HFFc6 (cell line): ENCODE data around the gene WFIKKN2. TPM values are rescaled to one million over a fixed set of nuclear protein-coding genes. Genes with fewer than 3 reads are reported as not detected.

Experiments
- DNase-seq: peaks from one replicate; pipeline ENCODE4 v3.0.0-alpha.2; 2018
- H3K27ac Mint-ChIP-seq: 2 replicates; pipeline ENCODE4 v1.8.0; 2020; ENCODE audit warnings: mild to moderate bottlenecking, mixed read lengths
- H3K27me3 Mint-ChIP-seq: 2 replicates; pipeline ENCODE4 v1.8.0; 2021; ENCODE audit warnings: mild to moderate bottlenecking, moderate library complexity, mixed read lengths; ENCODE audit not compliant: insufficient read depth
- H3K36me3 Mint-ChIP-seq: 2 replicates; pipeline ENCODE4 v1.8.0; 2021; ENCODE audit warnings: low read depth, mixed read lengths
- H3K4me1 Mint-ChIP-seq: 2 replicates; pipeline ENCODE4 v1.8.0; 2020; ENCODE audit warnings: low read depth, mixed read lengths
- H3K4me3 Mint-ChIP-seq: 2 replicates; pipeline ENCODE4 v1.8.0; 2020; ENCODE audit warnings: mild to moderate bottlenecking, moderate library complexity, mixed read lengths
- H3K9me3 Mint-ChIP-seq: 2 replicates; pipeline ENCODE4 v1.8.0; 2020; ENCODE audit warnings: mild to moderate bottlenecking, mixed read lengths
- long read RNA-seq: library from polyadenylated mRNA; unstranded; transcript quantifications from one replicate; pipeline ENCODE4 v2.0.0, GENCODE V29; 2019
- total RNA-seq, 6 experiments: library from RNA; stranded (reverse); fragmentation: NEBNext Ultra II Directional; extraction: Animal tissue kit (Norgen Biotek cat#: 25700); gene quantifications; 2 replicates in 1 of 6; 3 replicates in 5 of 6; pipeline ENCODE4 v1.2.3, GENCODE V29; 2021
- TF ChIP-seq, protein P1 (sequence below): fragments of 200-600 bp; sonication (generic); IDR thresholded peaks from 2 replicates; pipeline ENCODE4 v1.5.0; 2021; ENCODE audit warnings: antibody characterized with exemption, mild to moderate bottlenecking

Gene WFIKKN2
- under 1 TPM in 3 of 6 experiments, not detected in 3; 0.05 to 0.07 (median 0.05) TPM for total RNA-seq
- long read RNA-seq = 0 reads

- peak within 1 kb of the TSS; percentile 80 for H3K4me3 Mint-ChIP-seq
- peaks cover 9% of the 10 kb centered on the region for H3K4me1 Mint-ChIP-seq
- peak within 1 kb of the TSS; percentile 24; the same call in 1 of the 2 replicates for H3K27ac Mint-ChIP-seq
These were observed at the start of gene WFIKKN2 for GRCh38 chr17:50835301-50836234. Gene WFIKKN2 (plus strand): TSS chr17:50835586. CDS start chr17:50835938, 352 bp downstream.

DNA sequence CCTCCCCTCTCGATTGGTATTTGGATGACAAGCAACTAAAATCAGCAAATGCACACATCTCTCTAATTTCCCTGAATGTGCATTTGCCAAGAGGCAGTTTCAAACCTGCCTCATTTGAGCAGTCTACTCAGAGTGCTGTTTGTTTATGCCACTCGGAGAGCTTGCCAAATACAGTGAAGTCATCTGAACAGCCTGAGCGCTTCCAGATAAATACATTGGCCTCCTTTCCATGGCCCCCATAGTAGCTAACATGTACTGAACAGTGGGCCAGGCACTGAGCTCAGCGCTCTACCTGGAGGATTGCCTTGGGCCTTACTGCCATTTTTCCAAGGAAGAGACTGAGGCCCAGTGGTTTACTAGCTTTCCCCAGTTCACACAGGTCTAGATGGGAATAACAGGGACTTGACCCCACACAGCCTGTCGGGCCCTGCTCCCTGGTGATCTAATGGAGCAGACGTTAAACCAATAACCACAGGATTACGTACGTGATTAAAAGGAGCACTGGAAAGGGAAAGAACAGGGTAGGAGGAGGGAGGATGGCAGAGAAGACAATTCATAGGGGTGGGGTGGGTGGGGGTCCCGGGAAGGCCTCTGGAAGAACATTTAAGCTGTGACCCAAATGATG lies 49.3 kb upstream of the WFIKKN2 start:
- Mint-ChIP-seq H3K9me3 (no peaks in the 10 kb centered on the region), H3K27ac (peak overlapping the region; percentile 25; the same call in 1 of the 2 replicates), H3K4me3 (no peak overlapping the region), H3K36me3 (no peaks in the 10 kb centered on the region), H3K4me1 (peaks cover 37% of the 10 kb centered on the region), H3K27me3 (peaks cover 7% of the 10 kb centered on the region)
- TF ChIP-seq, protein P1, sequence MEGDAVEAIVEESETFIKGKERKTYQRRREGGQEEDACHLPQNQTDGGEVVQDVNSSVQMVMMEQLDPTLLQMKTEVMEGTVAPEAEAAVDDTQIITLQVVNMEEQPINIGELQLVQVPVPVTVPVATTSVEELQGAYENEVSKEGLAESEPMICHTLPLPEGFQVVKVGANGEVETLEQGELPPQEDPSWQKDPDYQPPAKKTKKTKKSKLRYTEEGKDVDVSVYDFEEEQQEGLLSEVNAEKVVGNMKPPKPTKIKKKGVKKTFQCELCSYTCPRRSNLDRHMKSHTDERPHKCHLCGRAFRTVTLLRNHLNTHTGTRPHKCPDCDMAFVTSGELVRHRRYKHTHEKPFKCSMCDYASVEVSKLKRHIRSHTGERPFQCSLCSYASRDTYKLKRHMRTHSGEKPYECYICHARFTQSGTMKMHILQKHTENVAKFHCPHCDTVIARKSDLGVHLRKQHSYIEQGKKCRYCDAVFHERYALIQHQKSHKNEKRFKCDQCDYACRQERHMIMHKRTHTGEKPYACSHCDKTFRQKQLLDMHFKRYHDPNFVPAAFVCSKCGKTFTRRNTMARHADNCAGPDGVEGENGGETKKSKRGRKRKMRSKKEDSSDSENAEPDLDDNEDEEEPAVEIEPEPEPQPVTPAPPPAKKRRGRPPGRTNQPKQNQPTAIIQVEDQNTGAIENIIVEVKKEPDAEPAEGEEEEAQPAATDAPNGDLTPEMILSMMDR = no peak
- DNase-seq = peak; percentile 33

More at GRCh38 chr17:50835301-50836234, at the start of gene WFIKKN2:
- Mint-ChIP-seq H3K36me3 (no peaks in the 10 kb centered on the region), H3K9me3 (no peaks in the 10 kb centered on the region), H3K27me3 (peaks cover 32% of the 10 kb centered on the region)
- DNase-seq = no peak
- TF ChIP-seq, protein P1 = no peak

- H3K27me3 Mint-ChIP-seq = peaks cover 7% of the 10 kb centered on the region
- no peak for DNase-seq
- no peaks in the 10 kb centered on the region for H3K9me3 Mint-ChIP-seq
- H3K4me3 Mint-ChIP-seq = no peak overlapping the region
- TF ChIP-seq, protein P1 = no peak
- peak overlapping the region; percentile 43; the same call in 1 of the 2 replicates for H3K27ac Mint-ChIP-seq
- H3K4me1 Mint-ChIP-seq = peaks cover 32% of the 10 kb centered on the region
- no peaks in the 10 kb centered on the region for H3K36me3 Mint-ChIP-seq
These were observed 48.3 kb upstream of the WFIKKN2 start for GRCh38 chr17:50787106-50787505.

DNA sequence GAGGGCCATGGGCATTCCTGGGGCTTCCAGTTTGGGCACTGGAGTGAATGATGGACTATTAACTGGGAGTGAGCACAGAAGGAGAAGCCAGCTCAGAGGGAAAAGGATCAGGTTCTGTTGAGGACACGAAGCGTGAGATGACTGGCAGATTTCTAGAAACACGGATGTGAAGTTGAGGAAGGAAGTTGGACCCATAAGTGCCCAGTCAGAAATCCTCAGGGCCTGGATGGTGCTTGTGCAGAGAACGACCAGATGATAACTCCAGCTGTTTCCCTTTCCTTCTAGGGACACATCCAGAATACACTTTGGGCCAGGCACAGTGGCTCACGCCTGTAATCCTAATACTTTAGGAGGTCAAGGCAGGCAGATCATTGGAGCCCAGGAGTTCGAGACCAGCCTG lies 44.8 kb upstream of the WFIKKN2 start:
- peaks cover 21% of the 10 kb centered on the region for H3K4me1 Mint-ChIP-seq
- H3K4me3 Mint-ChIP-seq = no peak overlapping the region
- H3K27me3 Mint-ChIP-seq = peaks cover 6% of the 10 kb centered on the region
- no peaks in the 10 kb centered on the region for H3K36me3 Mint-ChIP-seq
- H3K9me3 Mint-ChIP-seq = no peaks in the 10 kb centered on the region
- no peak overlapping the region for H3K27ac Mint-ChIP-seq
- DNase-seq = no peak
- TF ChIP-seq, protein P1 = no peak

DNA sequence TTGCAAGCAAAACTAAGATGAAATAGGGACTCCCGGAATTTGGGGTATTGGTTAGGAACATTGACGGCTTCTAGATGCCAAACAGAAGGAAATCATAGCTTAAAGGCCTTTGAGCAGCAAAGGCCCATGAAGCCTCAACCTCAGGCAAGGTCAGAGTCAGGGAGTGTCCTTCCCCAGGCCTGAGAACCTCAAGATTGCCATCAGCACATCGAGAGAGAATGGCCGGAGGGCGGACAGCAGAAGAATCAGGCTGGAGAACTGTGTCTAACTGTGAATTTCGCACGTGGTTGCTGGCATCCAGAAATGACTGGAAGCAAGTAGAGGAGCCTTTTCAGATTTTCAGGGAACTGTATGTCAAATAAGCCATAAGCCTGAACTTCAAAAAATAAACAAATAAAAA lies 43.3 kb upstream of the WFIKKN2 start:
- H3K9me3 Mint-ChIP-seq = no peaks in the 10 kb centered on the region

More for the DNA sequence above, 43.3 kb upstream of the WFIKKN2 start:
- peaks cover 9% of the 10 kb centered on the region for H3K4me1 Mint-ChIP-seq
- H3K4me3 Mint-ChIP-seq = no peak overlapping the region
- DNase-seq = no peak
- no peaks in the 10 kb centered on the region for H3K36me3 Mint-ChIP-seq
- TF ChIP-seq, protein P1 = no peak
- H3K27ac Mint-ChIP-seq = no peak overlapping the region
- H3K27me3 Mint-ChIP-seq = peaks cover 4% of the 10 kb centered on the region
